Stimulated activated CD8-positive, alpha-beta memory T cell treated with anti-CD3 and anti-CD28 coated beads, Interleukin-12 subunit alpha, Interleukin-12 subunit beta, amount 100 ng/mL, for 24 hours (primary cell): ENCODE results near the gene HCRTR1.
"Not testable (repeated sequence)": the region's sequence is repeated elsewhere in the genome, so short reads cannot be mapped to it uniquely, and the experiment has no call there.

ENCODE experiments used
- DNase-seq: peaks from one replicate; pipeline ENCODE4 v3.0.0-alpha.2; 2020; ENCODE audit errors: extremely low read depth

Gene HCRTR1

GRCh38 chr1:31581821-31582810 is 35.4 kb upstream of the HCRTR1 start:
- no peak for DNase-seq

GRCh38 chr1:31583082-31583994 is 34.2 kb upstream of the HCRTR1 start:
- DNase-seq: no peak

- DNase-seq: no peak
These were observed 33.3 kb upstream of the HCRTR1 start for GRCh38 chr1:31583995-31584868.

- DNase-seq: no peak
These were observed 32.4 kb upstream of the HCRTR1 start for GRCh38 chr1:31584869-31585735.

GRCh38 chr1:31585736-31586365 is 31.6 kb upstream of the HCRTR1 start:
- DNase-seq: no peak

- DNase-seq: no peak
These were observed 30.8 kb upstream of the HCRTR1 start for GRCh38 chr1:31586376-31587327.

- not testable (repeated sequence) for DNase-seq
These were observed 30.2 kb upstream of the HCRTR1 start for GRCh38 chr1:31587328-31587699.

GRCh38 chr1:31587720-31588423 is 29.6 kb upstream of the HCRTR1 start:
- no peak for DNase-seq

- DNase-seq: no peak
These were observed 28.6 kb upstream of the HCRTR1 start for GRCh38 chr1:31588751-31589515.

GRCh38 chr1:31591425-31592093 is 25.9 kb upstream of the HCRTR1 start:
- DNase-seq: no peak

- no peak for DNase-seq
These were observed 25.4 kb upstream of the HCRTR1 start for GRCh38 chr1:31592132-31592531.

GRCh38 chr1:31593136-31593665 is 24.3 kb upstream of the HCRTR1 start:
- DNase-seq: no peak

GRCh38 chr1:31593770-31594632 is 23.5 kb upstream of the HCRTR1 start:
- no peak for DNase-seq

- DNase-seq: no peak
These were observed 21.4 kb upstream of the HCRTR1 start for GRCh38 chr1:31595836-31596736.

- DNase-seq: no peak
These were observed 20.8 kb upstream of the HCRTR1 start for GRCh38 chr1:31596737-31597097.
